ENCODE results near the gene DOK4. TPM values are rescaled to one million over a fixed set of nuclear protein-coding genes. Genes with fewer than 3 reads are reported as not detected.

The DOK4 gene
- total RNA-seq, 2 donors from 2014 or later, result 17.9 to 22.1 TPM

DNA sequence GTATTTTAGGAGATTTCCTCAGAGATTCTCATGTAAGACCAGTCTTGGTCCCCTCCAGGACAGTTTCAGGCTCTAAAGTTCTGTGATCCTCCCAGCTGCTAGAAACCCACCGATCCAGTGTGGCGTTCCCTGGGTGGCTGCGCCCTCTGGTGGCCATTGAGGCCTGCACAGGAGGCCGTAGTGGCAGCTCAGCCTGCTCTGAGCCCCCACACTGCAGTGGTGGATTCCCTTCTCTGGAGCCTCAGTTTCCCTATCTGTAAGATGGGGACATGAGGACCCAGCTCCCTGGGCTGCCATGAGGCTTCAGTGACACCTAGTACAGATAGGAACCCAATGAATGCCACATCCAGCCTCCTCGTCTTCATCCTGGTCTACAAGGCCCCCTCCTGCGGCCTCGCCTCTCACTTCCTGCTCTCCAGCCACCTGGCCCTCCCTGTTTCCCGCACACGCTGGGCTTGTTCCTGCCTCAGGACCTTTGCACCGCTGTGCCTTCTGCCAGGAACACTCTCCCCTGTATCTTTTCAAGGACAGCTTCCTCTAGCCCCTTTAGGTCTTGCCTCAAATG is 33.6 kb upstream of the DOK4 start:
- no peak overlapping the region for H3K27ac Mint-ChIP-seq
- peak; percentile 99 for TF ChIP-seq CTCF (conservative IDR thresholded peaks at IDR 0.05)
- Histone ChIP-seq H3K9ac (ENCODE audit: extremely low read depth, low read length, poor library complexity, severe bottlenecking) (no peak overlapping the region), H3K9me3 (ENCODE audit: control insufficient read depth, low read length) (no peaks in the 10 kb centered on the region), H3K27me3 (ENCODE audit: control insufficient read depth, insufficient read depth, low read length, poor library complexity, severe bottlenecking) (no peaks in the 10 kb centered on the region), H3K4me3 (ENCODE audit: low read length) (no peak overlapping the region), H3K4me1 (ENCODE audit: control insufficient read depth, insufficient read depth, low read length) (no peaks in the 10 kb centered on the region), H3K27ac (ENCODE audit: low read depth, low read length) (no peak overlapping the region), H3K36me3 (ENCODE audit: control insufficient read depth, insufficient read depth, low read length) (peaks cover 4% of the 10 kb centered on the region)
- WGBS, 2 experiments (ENCODE audit: insufficient coverage in 1 of 2, insufficient read length in 1 of 2), result 35 to 44% methylated on average over 9 to 10 of the region's 10 CpGs
- DNase-seq, result peak; percentile 94
- H3K4me3 Mint-ChIP-seq, result no peak overlapping the region
- H3K4me1 Mint-ChIP-seq, result no peaks in the 10 kb centered on the region
- H3K36me3 Mint-ChIP-seq (ENCODE audit: low read depth), result peaks cover 15% of the 10 kb centered on the region
- peaks cover 6% of the 10 kb centered on the region for H3K27me3 Mint-ChIP-seq (ENCODE audit: insufficient read depth)
- H3K9me3 Mint-ChIP-seq, result no peaks in the 10 kb centered on the region

DNA sequence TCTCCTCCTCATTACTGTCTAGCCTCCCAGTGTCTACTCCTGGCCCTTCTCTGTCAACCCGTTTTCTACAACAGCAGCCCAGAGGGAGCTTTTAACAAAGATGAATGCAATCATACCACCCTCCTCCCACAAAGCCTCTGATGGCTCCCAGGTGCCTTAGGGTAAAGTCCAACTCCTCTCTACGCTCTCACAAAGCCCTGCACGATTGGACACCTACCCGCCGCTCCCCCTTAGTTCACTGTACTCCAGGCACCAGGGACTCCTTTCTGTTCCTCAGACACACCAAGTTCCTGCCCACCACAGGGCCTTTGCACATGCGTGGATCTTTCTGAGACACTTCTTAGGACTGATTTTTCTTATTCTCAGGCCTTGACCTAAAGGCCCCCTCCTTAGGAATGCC is 32.6 kb upstream of the DOK4 start:
- Histone ChIP-seq H3K36me3 (ENCODE audit: control insufficient read depth, insufficient read depth, low read length) (peaks cover 4% of the 10 kb centered on the region), H3K4me3 (ENCODE audit: low read length) (no peak overlapping the region), H3K27me3 (ENCODE audit: control insufficient read depth, insufficient read depth, low read length, poor library complexity, severe bottlenecking) (no peaks in the 10 kb centered on the region), H3K27ac (ENCODE audit: low read depth, low read length) (no peak overlapping the region), H3K9me3 (ENCODE audit: control insufficient read depth, low read length) (no peaks in the 10 kb centered on the region), H3K4me1 (ENCODE audit: control insufficient read depth, insufficient read depth, low read length) (no peaks in the 10 kb centered on the region), H3K9ac (ENCODE audit: extremely low read depth, low read length, poor library complexity, severe bottlenecking) (no peak overlapping the region)
- 81 to 89% methylated on average over 2 to 6 of the region's 6 CpGs for WGBS, 2 experiments (ENCODE audit: insufficient coverage in 1 of 2, insufficient read length in 1 of 2)
- no peak for TF ChIP-seq CTCF (conservative IDR thresholded peaks at IDR 0.05)
- DNase-seq, result no peak
- Mint-ChIP-seq H3K9me3 (no peaks in the 10 kb centered on the region), H3K27ac (no peak overlapping the region), H3K36me3 (ENCODE audit: low read depth) (peaks cover 17% of the 10 kb centered on the region), H3K4me3 (no peak overlapping the region), H3K4me1 (no peaks in the 10 kb centered on the region), H3K27me3 (ENCODE audit: insufficient read depth) (peaks cover 3% of the 10 kb centered on the region)

- H3K9ac ChIP-seq (ENCODE audit: extremely low read depth, low read length, poor library complexity, severe bottlenecking), result no peak overlapping the region
These were observed 32.2 kb upstream of the DOK4 start for GRCh38 chr16:57518520-57518919.

More at GRCh38 chr16:57518520-57518919, 32.2 kb upstream of the DOK4 start:
- Histone ChIP-seq H3K36me3 (ENCODE audit: control insufficient read depth, insufficient read depth, low read length) (peaks cover 4% of the 10 kb centered on the region), H3K27ac (ENCODE audit: low read depth, low read length) (no peak overlapping the region), H3K27me3 (ENCODE audit: control insufficient read depth, insufficient read depth, low read length, poor library complexity, severe bottlenecking) (no peaks in the 10 kb centered on the region), H3K4me1 (ENCODE audit: control insufficient read depth, insufficient read depth, low read length) (no peaks in the 10 kb centered on the region), H3K9me3 (ENCODE audit: control insufficient read depth, low read length) (no peaks in the 10 kb centered on the region), H3K4me3 (ENCODE audit: low read length) (no peak overlapping the region)
- WGBS, 2 experiments (ENCODE audit: insufficient coverage in 1 of 2, insufficient read length in 1 of 2), result 93% methylated on average over 10 to 13 of the region's 13 CpGs
- Mint-ChIP-seq H3K36me3 (ENCODE audit: low read depth) (peaks cover 18% of the 10 kb centered on the region), H3K9me3 (no peaks in the 10 kb centered on the region), H3K27ac (no peak overlapping the region), H3K4me1 (no peaks in the 10 kb centered on the region), H3K27me3 (ENCODE audit: insufficient read depth) (peaks cover 3% of the 10 kb centered on the region), H3K4me3 (no peak overlapping the region)
- peak; percentile 73 for DNase-seq
- peak; percentile 29 for TF ChIP-seq CTCF (conservative IDR thresholded peaks at IDR 0.05)
